Measurements from ENCODE around the gene CNOT10.
A peak's percentile ranks its signal among the peaks of the same experiment; 100 is the strongest.
"Not testable (repeated sequence)": the region's sequence is repeated elsewhere in the genome, so short reads cannot be mapped to it uniquely, and the experiment has no call there.

The CNOT10 gene

GRCh38 chr3:32757618-32758374, 72.8 kb downstream of the CNOT10 start:
- no peak for DNase-seq (ENCODE audit: low read depth in 3 of 3)

GRCh38 chr3:32758375-32758753, 73.4 kb downstream of the CNOT10 start:
- DNase-seq (ENCODE audit: low read depth in 3 of 3), result no peak

GRCh38 chr3:32759342-32759741, 74.4 kb downstream of the CNOT10 start:
- no peak for DNase-seq (ENCODE audit: low read depth in 3 of 3)

GRCh38 chr3:32764481-32764880, 79.5 kb downstream of the CNOT10 start:
- no peak for DNase-seq (ENCODE audit: low read depth in 3 of 3)

- DNase-seq (ENCODE audit: low read depth in 3 of 3), result no peak
Measured at GRCh38 chr3:32778389-32778788, 93.4 kb downstream of the CNOT10 start.

- no peak for DNase-seq (ENCODE audit: low read depth in 3 of 3)
Measured at GRCh38 chr3:32780071-32780734, 95.2 kb downstream of the CNOT10 start.

- peak in 1 of 3 experiments; percentile 6 for DNase-seq (ENCODE audit: low read depth in 3 of 3)
Measured at GRCh38 chr3:32780735-32781210, 95.8 kb downstream of the CNOT10 start.

GRCh38 chr3:32781211-32781968, 96.4 kb downstream of the CNOT10 start:
- DNase-seq (ENCODE audit: low read depth in 3 of 3), result peak; percentile 32 to 54 (median 32)

- DNase-seq (ENCODE audit: low read depth in 3 of 3), result not testable (repeated sequence)
Measured at GRCh38 chr3:32781969-32782270, 96.9 kb downstream of the CNOT10 start.

- DNase-seq (ENCODE audit: low read depth in 3 of 3), result no peak
Measured at GRCh38 chr3:32782407-32782806, 97.4 kb downstream of the CNOT10 start.

- DNase-seq (ENCODE audit: low read depth in 3 of 3), result no peak
Measured at GRCh38 chr3:32791833-32792232, 106.8 kb downstream of the CNOT10 start.

- no peak for DNase-seq (ENCODE audit: low read depth in 3 of 3)
Measured at GRCh38 chr3:32794487-32795308, 109.7 kb downstream of the CNOT10 start.

- not testable (repeated sequence) for DNase-seq (ENCODE audit: low read depth in 3 of 3)
Measured at GRCh38 chr3:32796384-32796950, 111.5 kb downstream of the CNOT10 start.

GRCh38 chr3:32797776-32798175, 112.8 kb downstream of the CNOT10 start:
- DNase-seq (ENCODE audit: low read depth in 3 of 3), result no peak

GRCh38 chr3:32801440-32801839, 116.5 kb downstream of the CNOT10 start:
- DNase-seq (ENCODE audit: low read depth in 3 of 3), result not testable (repeated sequence)

GRCh38 chr3:32813180-32813579, 128.2 kb downstream of the CNOT10 start:
- DNase-seq (ENCODE audit: low read depth in 3 of 3), result no peak

GRCh38 chr3:32814361-32814760, 129.4 kb downstream of the CNOT10 start:
- no peak for DNase-seq (ENCODE audit: low read depth in 3 of 3)

GRCh38 chr3:32815841-32816438, 131.0 kb downstream of the CNOT10 start:
- DNase-seq (ENCODE audit: low read depth in 3 of 3), result no peak

- peak in 1 of 3 experiments; percentile 9 for DNase-seq (ENCODE audit: low read depth in 3 of 3)
Measured at GRCh38 chr3:32816439-32817256, 131.7 kb downstream of the CNOT10 start.

GRCh38 chr3:32817257-32817557, 132.2 kb downstream of the CNOT10 start:
- DNase-seq (ENCODE audit: low read depth in 3 of 3), result peak in 1 of 3 experiments; percentile 3

All from stimulated activated CD4-positive, alpha-beta T cell treated with anti-CD3 and anti-CD28 coated beads, TNF-alpha, amount 100 ng/mL, for 4 hours (primary cell).